Renal cortical epithelial cell (primary cell): Measurements from ENCODE around the gene CDC42BPB. TPM values are rescaled to one million over a fixed set of nuclear protein-coding genes. Genes with fewer than 3 reads are reported as not detected.

Source experiments
- DNase-seq: peaks from one replicate; pipeline ENCODE4 v3.0.0-alpha.2; 2011; ENCODE audit warnings: low read depth
- total RNA-seq: library from RNA; depleted of rRNA; stranded (reverse); fragments of >200 nt; gene quantifications from 2 replicates; pipeline ENCODE4 v1.2.3, GENCODE V29; 2014

CDC42BPB gene
- total RNA-seq, 1 donor from 2014 or later = 235 TPM

- no peak for DNase-seq
Measured at GRCh38 chr14:102966681-102967505, 90.5 kb downstream of the CDC42BPB start.

- no peak for DNase-seq
Measured at GRCh38 chr14:102965971-102966655, 91.2 kb downstream of the CDC42BPB start.

GRCh38 chr14:102965282-102965681, 92.1 kb downstream of the CDC42BPB start:
- no peak for DNase-seq

- no peak for DNase-seq
Measured at GRCh38 chr14:102964152-102964730, 93.1 kb downstream of the CDC42BPB start.

- no peak for DNase-seq
Measured at GRCh38 chr14:102962111-102962627, 95.2 kb downstream of the CDC42BPB start.

GRCh38 chr14:102958461-102958860, 98.9 kb downstream of the CDC42BPB start:
- no peak for DNase-seq

GRCh38 chr14:102957222-102957621, 100.1 kb downstream of the CDC42BPB start:
- no peak for DNase-seq

GRCh38 chr14:102955636-102956408, 101.5 kb downstream of the CDC42BPB start:
- DNase-seq = no peak

GRCh38 chr14:102954081-102954789, 103.1 kb downstream of the CDC42BPB start:
- no peak for DNase-seq

GRCh38 chr14:102953100-102953499, 104.2 kb downstream of the CDC42BPB start:
- DNase-seq = no peak

- DNase-seq = no peak
Measured at GRCh38 chr14:102952276-102952675, 105.1 kb downstream of the CDC42BPB start.

GRCh38 chr14:102951799-102952198, 105.5 kb downstream of the CDC42BPB start:
- no peak for DNase-seq

- DNase-seq = no peak
Measured at GRCh38 chr14:102951034-102951433, 106.3 kb downstream of the CDC42BPB start.

GRCh38 chr14:102949801-102950451, 107.4 kb downstream of the CDC42BPB start:
- no peak for DNase-seq

- DNase-seq = no peak
Measured at GRCh38 chr14:102949062-102949800, 108.1 kb downstream of the CDC42BPB start.

- DNase-seq = no peak
Measured at GRCh38 chr14:102948698-102949061, 108.7 kb downstream of the CDC42BPB start.

- no peak for DNase-seq
Measured at GRCh38 chr14:102947321-102948103, 109.8 kb downstream of the CDC42BPB start.

GRCh38 chr14:102945346-102946130, 111.8 kb downstream of the CDC42BPB start:
- DNase-seq = no peak
